GM19468 (cell line): Measurements from ENCODE around the gene CRLF1.

Experiments
- ATAC-seq: cut with Tn5 transposase; IDR thresholded peaks from one replicate; pipeline ENCODE4 v1.9.1; 2021; ENCODE audit warnings: mild to moderate bottlenecking, moderate library complexity, moderate number of reproducible peaks; ENCODE audit not compliant: unreplicated experiment; ENCODE audit errors: extremely low read depth

The CRLF1 gene

GRCh38 chr19:18566953-18567352 lies 39.6 kb downstream of the CRLF1 start:
- no peak for ATAC-seq

DNA sequence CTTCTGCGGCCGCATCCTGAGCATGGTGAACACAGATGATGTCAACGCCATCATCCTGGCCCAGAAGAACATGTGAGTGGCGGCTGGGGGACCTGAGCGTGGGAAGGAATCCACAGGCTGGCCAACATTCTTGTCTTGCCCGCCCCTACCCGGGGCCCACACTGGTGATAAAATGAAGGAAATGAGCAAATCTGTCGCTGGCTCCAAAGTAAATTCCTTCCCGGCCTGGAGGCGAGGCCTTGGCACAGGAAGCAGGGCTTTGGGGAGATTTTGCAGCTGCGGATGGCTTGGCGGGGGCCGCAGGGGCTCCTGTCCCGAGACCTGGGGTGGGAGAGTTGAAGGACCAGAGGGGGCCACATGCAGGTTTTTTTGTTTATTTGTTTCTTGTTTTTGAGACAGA lies 44.5 kb downstream of the CRLF1 start:
- no peak for ATAC-seq

GRCh38 chr19:18559685-18560084 lies 46.9 kb downstream of the CRLF1 start:
- no peak for ATAC-seq

GRCh38 chr19:18558604-18559003 lies 48.0 kb downstream of the CRLF1 start:
- no peak for ATAC-seq

DNA sequence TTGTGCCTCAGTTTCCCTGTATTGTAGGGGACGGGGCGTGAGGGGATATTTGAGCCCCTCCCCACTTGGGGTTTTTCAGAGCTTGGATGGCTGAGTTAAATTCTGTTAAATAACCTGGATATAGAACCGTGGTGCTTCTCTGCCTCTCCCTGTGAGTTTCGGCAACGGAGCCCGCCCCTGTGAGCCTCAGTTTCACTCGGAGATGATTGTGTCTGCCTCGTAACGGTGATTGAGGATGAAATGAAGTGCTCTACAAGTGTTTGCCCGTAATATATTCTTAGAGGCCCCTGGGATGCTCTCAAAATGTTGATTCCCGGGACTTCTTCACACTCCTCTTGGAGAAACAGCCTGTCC lies 48.4 kb downstream of the CRLF1 start:
- no peak for ATAC-seq

DNA sequence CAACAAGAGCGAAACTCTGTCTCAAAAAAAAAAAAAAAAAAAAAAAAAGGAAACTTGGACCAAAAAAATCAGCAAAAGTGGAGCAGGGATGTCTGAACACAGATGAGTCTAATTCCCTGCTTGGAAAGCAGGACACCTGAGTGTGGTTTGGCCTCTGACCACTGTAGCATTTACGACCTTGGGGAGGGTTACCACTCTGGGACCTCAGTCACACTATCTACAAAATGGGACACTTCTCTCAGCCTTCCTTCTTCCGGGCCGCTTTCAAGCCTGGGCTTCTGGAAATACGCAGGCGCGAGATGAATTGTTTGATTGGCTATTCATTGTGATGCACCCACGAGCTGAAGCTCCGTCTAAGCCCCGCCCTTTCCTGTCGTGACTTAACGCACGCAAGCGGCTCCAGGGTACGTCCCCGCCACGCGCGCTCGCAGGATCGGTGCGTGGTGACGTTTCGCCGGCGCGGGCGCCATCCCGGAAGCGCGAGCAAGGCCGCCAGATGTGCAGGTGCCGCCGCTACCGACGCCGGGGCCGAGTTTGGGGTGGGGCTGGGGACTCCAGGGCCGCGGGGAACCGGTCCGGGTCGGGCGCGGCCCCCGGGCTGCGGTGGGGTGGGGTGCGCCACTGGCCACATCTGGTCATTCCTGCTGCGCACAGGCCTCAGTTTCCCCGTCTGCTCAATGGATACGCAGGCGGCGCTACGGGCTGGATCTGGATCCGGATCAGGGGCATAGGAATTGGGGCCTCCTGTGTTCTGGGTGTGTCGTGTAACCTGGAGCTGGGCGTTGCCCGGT lies 49.0 kb downstream of the CRLF1 start, which contains the start of gene KXD1:
TSS of gene KXD1 (plus strand) at position 460 of the 791 bp plus-strand sequence. CDS start 4,187 bp downstream, outside the sequence.
- peak; percentile 66 for ATAC-seq

DNA sequence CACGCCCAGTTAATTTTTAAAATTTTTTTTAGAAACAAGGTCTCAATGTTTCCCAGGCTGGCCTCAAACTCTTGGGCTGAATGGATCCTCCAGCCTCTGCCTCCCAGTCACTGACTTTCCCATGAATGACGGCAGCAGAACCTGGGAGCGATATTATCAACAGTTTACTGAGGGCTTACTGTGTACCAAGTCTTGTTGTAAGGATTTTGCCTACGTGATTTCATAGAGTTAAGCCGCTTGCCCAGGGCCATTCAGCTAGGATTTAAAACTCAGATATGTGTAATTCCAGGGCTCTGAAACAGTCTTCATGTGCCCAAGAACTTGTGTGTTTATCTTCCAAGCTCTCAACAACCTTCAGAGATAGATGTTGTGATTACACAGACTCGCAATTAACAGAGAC lies 55.0 kb downstream of the CRLF1 start:
- ATAC-seq = no peak

DNA sequence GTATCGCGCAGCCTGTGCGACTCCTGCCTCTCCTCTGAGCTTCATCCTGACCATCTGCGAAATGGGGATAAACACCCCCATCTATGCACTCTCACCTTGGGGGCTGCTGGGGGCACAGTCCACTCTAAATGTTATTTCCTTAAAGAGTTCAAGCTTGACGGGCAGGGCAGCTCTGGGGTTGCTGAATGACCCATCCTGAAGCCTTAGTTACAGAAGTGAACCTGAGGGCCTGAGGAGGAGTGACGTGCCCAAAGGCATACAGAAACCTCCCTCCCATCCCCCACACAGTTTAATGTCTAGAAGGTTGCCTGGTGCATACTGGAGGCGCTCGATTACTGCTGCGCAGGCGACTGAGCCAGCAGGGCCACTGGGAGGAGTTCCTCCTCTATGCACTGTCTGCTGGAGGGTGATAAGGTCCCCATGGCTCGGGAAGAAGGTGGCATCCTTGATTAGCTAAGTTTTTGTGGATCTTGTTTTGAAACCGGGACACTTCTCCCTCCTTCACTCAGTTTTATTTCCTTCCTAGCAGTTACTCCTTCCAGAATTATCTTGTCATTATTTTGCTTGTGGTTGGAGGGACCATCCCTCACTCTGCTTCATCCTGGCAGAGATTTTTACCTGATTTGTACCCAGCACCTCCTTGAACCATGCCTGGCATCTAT lies 62.7 kb downstream of the CRLF1 start:
- ATAC-seq = peak; percentile 17
